Breast epithelium (tissue), 4 donors: ENCODE measurements around the gene SLC4A1AP. TPM values are rescaled to one million over a fixed set of nuclear protein-coding genes. Genes with fewer than 3 reads are reported as not detected.
A peak's percentile ranks its signal among the peaks of the same experiment; 100 is the strongest.

Experiments used
- DNase-seq, 2 donors: peaks; one replicate each; pipeline ENCODE4 v3.0.0-alpha.2; 2019; ENCODE audit warnings: low spot score in 2 of 2
- H3K27ac ChIP-seq, 2 donors: fragments of 200-600 bp; sonication (generic) in 1 of 2; one replicate each; pipeline ENCODE4 v1.5.1; 2016 to 2019; ENCODE audit warnings: mild to moderate bottlenecking in 1 of 2
- H3K27me3 ChIP-seq, 2 donors: fragments of 200-600 bp; sonication (generic) in 1 of 2; one replicate each; pipeline versions ENCODE4 v1.5.1 to v1.6.0; 2017 to 2019; ENCODE audit warnings: control low read depth in 1 of 2, mild to moderate bottlenecking in 1 of 2
- H3K36me3 ChIP-seq: fragments of 200-600 bp; one replicate; pipeline ENCODE4 v1.5.1; 2019
- H3K4me1 ChIP-seq, 2 donors: fragments of 200-600 bp; sonication (generic); one replicate each; pipeline ENCODE4 v1.5.1; 2016 to 2019; ENCODE audit warnings: control low read depth in 1 of 2
- H3K4me3 ChIP-seq, 3 donors: fragments of 200-600 bp; sonication (generic); 1 replicate in 2 of 3; 2 replicates in 1 of 3; pipeline ENCODE4 v1.5.1; 2016 to 2019; ENCODE audit warnings: mild to moderate bottlenecking in 3 of 3, moderate library complexity in 2 of 3
- H3K9me3 ChIP-seq, 2 donors: fragments of 200-600 bp; sonication (generic) in 1 of 2; one replicate each; pipeline ENCODE4 v1.5.1; 2016 to 2019; ENCODE audit warnings: control low read depth in 1 of 2
- CTCF ChIP-seq, 3 donors: fragments of 450-650 bp; IDR thresholded peaks; one replicate each; pipeline ENCODE4 v1.5.1; 2016 to 2017; ENCODE audit warnings: antibody characterized with exemption in 3 of 3, mild to moderate bottlenecking in 3 of 3, moderate library complexity in 3 of 3
- POLR2A ChIP-seq: fragments of 450-650 bp; IDR thresholded peaks from one replicate; pipeline ENCODE4 v1.6.1; 2016; ENCODE audit warnings: antibody characterized with exemption, mild to moderate bottlenecking, moderate library complexity
- POLR2AphosphoS5 ChIP-seq, 3 donors: sonication (generic); formaldehyde crosslinking; IDR thresholded peaks; one replicate each; pipeline ENCODE4 v1.6.1; 2017; ENCODE audit warnings: antibody characterized with exemption in 3 of 3
- intact Hi-C: fragments of 100-400 bp; cut with DNase I; formaldehyde crosslinking; loops from one replicate; pipeline ENCODE4 v1.15.1; 2023; ENCODE audit warnings: low total_unique reads
- total RNA-seq, 3 donors: library from RNA; depleted of rRNA; stranded (reverse); fragments of >200 nt; gene quantifications; one replicate each; pipeline ENCODE4 v1.1.0, GENCODE V29; 2016

The SLC4A1AP gene
- total RNA-seq, 3 donors from 2014 or later = 23.3 to 27.1 (median 24.3) TPM

- no peak for DNase-seq
- intact Hi-C loops = no loop called here
- no peak overlapping the region for H3K4me3 ChIP-seq
- TF ChIP-seq POLR2AphosphoS5 (IDR thresholded peaks at IDR 0.05) (peak in 1 of 3 donors; percentile 3), CTCF (IDR thresholded peaks at IDR 0.05) (no peak)
- H3K36me3 ChIP-seq = no peaks in the 10 kb centered on the region
- peak overlapping the region in 1 of 2 donors; percentile 1 for H3K27ac ChIP-seq
- no peaks in the 10 kb centered on the region for H3K4me1 ChIP-seq
- no peaks in the 10 kb centered on the region for H3K27me3 ChIP-seq
- no peaks in the 10 kb centered on the region for H3K9me3 ChIP-seq
These were observed 44.0 kb downstream of the SLC4A1AP start for GRCh38 chr2:27707462-27708256.

- peak overlapping the region in 1 of 2 donors; percentile 1 for H3K27ac ChIP-seq
- no peaks in the 10 kb centered on the region for H3K9me3 ChIP-seq
- intact Hi-C loops = no loop called here
- H3K4me1 ChIP-seq = no peaks in the 10 kb centered on the region
- H3K27me3 ChIP-seq = no peaks in the 10 kb centered on the region
- no peak for DNase-seq
- no peak for TF ChIP-seq CTCF (IDR thresholded peaks at IDR 0.05)
- TF ChIP-seq POLR2A = no peak
- TF ChIP-seq POLR2AphosphoS5 (IDR thresholded peaks at IDR 0.05) = no peak
- H3K4me3 ChIP-seq = no peak overlapping the region
- no peaks in the 10 kb centered on the region for H3K36me3 ChIP-seq
These were observed 44.6 kb downstream of the SLC4A1AP start for GRCh38 chr2:27708257-27708654.

- no peak overlapping the region for H3K4me3 ChIP-seq
- H3K9me3 ChIP-seq = no peaks in the 10 kb centered on the region
- H3K4me1 ChIP-seq = no peaks in the 10 kb centered on the region
- intact Hi-C loops = no loop called here
- TF ChIP-seq CTCF (IDR thresholded peaks at IDR 0.05) = no peak
- no peak for TF ChIP-seq POLR2AphosphoS5 (IDR thresholded peaks at IDR 0.05)
- no peak for TF ChIP-seq POLR2A
- no peak overlapping the region for H3K27ac ChIP-seq
- H3K36me3 ChIP-seq = no peaks in the 10 kb centered on the region
- DNase-seq = no peak
- no peaks in the 10 kb centered on the region for H3K27me3 ChIP-seq
These were observed 45.0 kb downstream of the SLC4A1AP start for GRCh38 chr2:27708666-27709065.

- no peak for TF ChIP-seq POLR2A
- TF ChIP-seq CTCF (IDR thresholded peaks at IDR 0.05) = no peak
- no peak for TF ChIP-seq POLR2AphosphoS5 (IDR thresholded peaks at IDR 0.05)
- Histone ChIP-seq H3K4me3 (no peak overlapping the region), H3K36me3 (no peaks in the 10 kb centered on the region), H3K27me3 (no peaks in the 10 kb centered on the region), H3K4me1 (no peaks in the 10 kb centered on the region), H3K27ac (no peak overlapping the region), H3K9me3 (no peaks in the 10 kb centered on the region)
- intact Hi-C loops = no loop called here
- DNase-seq = no peak
These were observed 45.6 kb downstream of the SLC4A1AP start for GRCh38 chr2:27709326-27709725.

- H3K36me3 ChIP-seq = no peaks in the 10 kb centered on the region
- H3K27ac ChIP-seq = no peak overlapping the region
- H3K27me3 ChIP-seq = no peaks in the 10 kb centered on the region
- H3K4me3 ChIP-seq = no peak overlapping the region
- no peak for TF ChIP-seq POLR2AphosphoS5 (IDR thresholded peaks at IDR 0.05)
- no peak for TF ChIP-seq CTCF (IDR thresholded peaks at IDR 0.05)
- TF ChIP-seq POLR2A = no peak
- no peak for DNase-seq
- intact Hi-C loops = loop anchor here (1.0 kb wide), 1 partner anchor 681 kb away; no protein-coding TSS in a partner anchor
- H3K4me1 ChIP-seq = no peaks in the 10 kb centered on the region
- H3K9me3 ChIP-seq = no peaks in the 10 kb centered on the region
These were observed 46.4 kb downstream of the SLC4A1AP start for GRCh38 chr2:27709960-27710575.
